Measurements from ENCODE around the gene ST8SIA1.

Gene ST8SIA1

GRCh38 chr12:22282283-22282682 lies 52.2 kb downstream of the ST8SIA1 start:
- DNase-seq: no peak

- DNase-seq: peak; percentile 8 to 18
Observed at GRCh38 chr12:22276867-22277266, 57.6 kb downstream of the ST8SIA1 start.

- no peak for DNase-seq
Observed at GRCh38 chr12:22276313-22276712, 58.2 kb downstream of the ST8SIA1 start.

- DNase-seq: no peak
Observed at GRCh38 chr12:22275843-22276242, 58.7 kb downstream of the ST8SIA1 start.

- no peak for DNase-seq
Observed at GRCh38 chr12:22272335-22273151, 62.0 kb downstream of the ST8SIA1 start.

GRCh38 chr12:22271023-22271422 lies 63.5 kb downstream of the ST8SIA1 start:
- DNase-seq: no peak

- no peak for DNase-seq
Observed at GRCh38 chr12:22268973-22269372, 65.5 kb downstream of the ST8SIA1 start.

- no peak for DNase-seq
Observed at GRCh38 chr12:22268406-22268805, 66.1 kb downstream of the ST8SIA1 start.

GRCh38 chr12:22266101-22266500 lies 68.4 kb downstream of the ST8SIA1 start:
- no peak for DNase-seq

GRCh38 chr12:22264380-22264779 lies 70.1 kb downstream of the ST8SIA1 start:
- DNase-seq: no peak

GRCh38 chr12:22262309-22262708 lies 72.2 kb downstream of the ST8SIA1 start:
- no peak for DNase-seq

- no peak for DNase-seq
Observed at GRCh38 chr12:22257100-22257499, 77.4 kb downstream of the ST8SIA1 start.

- no peak for DNase-seq
Observed at GRCh38 chr12:22256605-22257004, 77.9 kb downstream of the ST8SIA1 start.

GRCh38 chr12:22256041-22256441 lies 78.5 kb downstream of the ST8SIA1 start:
- DNase-seq: no peak

- no peak for DNase-seq
Observed at GRCh38 chr12:22255097-22255496, 79.4 kb downstream of the ST8SIA1 start.

GRCh38 chr12:22254478-22254877 lies 80.0 kb downstream of the ST8SIA1 start:
- no peak for DNase-seq

- DNase-seq: no peak
Observed at GRCh38 chr12:22252057-22252456, 82.5 kb downstream of the ST8SIA1 start.

GRCh38 chr12:22250762-22251161 lies 83.7 kb downstream of the ST8SIA1 start:
- DNase-seq: no peak

GRCh38 chr12:22248571-22249115 lies 85.9 kb downstream of the ST8SIA1 start:
- no peak for DNase-seq

- no peak for DNase-seq
Observed at GRCh38 chr12:22248121-22248520, 86.4 kb downstream of the ST8SIA1 start.

- DNase-seq: no peak
Observed at GRCh38 chr12:22246217-22246846, 88.2 kb downstream of the ST8SIA1 start.

- DNase-seq: no peak
Observed at GRCh38 chr12:22242726-22243125, 91.8 kb downstream of the ST8SIA1 start.

GRCh38 chr12:22238211-22238610 lies 96.3 kb downstream of the ST8SIA1 start:
- no peak for DNase-seq

- no peak for DNase-seq
Observed at GRCh38 chr12:22234561-22234960, 99.9 kb downstream of the ST8SIA1 start.

Measured in inflammatory macrophage treated with lipopolysaccharide for 1 hour (primary cell).